Esophagus squamous epithelium (tissue), 5 donors: ENCODE measurements around the gene GET4. TPM values are rescaled to one million over a fixed set of nuclear protein-coding genes. Genes with fewer than 3 reads are reported as not detected.
A peak's percentile ranks its signal among the peaks of the same experiment; 100 is the strongest.

Experiments used
- DNase-seq: peaks from one replicate; lab custom pipeline; 2025; lab: John Stamatoyannopoulos, UW
- H3K27ac ChIP-seq, 4 donors: fragments of 200-600 bp; sonication (generic); one replicate each; pipeline ENCODE4 v1.5.1; 2016 to 2019; ENCODE audit warnings: mild to moderate bottlenecking in 1 of 4
- H3K27me3 ChIP-seq, 4 donors: fragments of 200-600 bp; sonication (generic); 1 replicate in 3 of 4; 2 replicates in 1 of 4; pipeline versions ENCODE4 v1.5.1 to v1.6.0; 2017 to 2021; ENCODE audit warnings: antibody characterized with exemption in 1 of 4
- H3K36me3 ChIP-seq, 3 donors: fragments of 200-600 bp; sonication (generic); one replicate each; pipeline ENCODE4 v1.5.1; 2016 to 2019
- H3K4me1 ChIP-seq, 3 donors: fragments of 200-600 bp; sonication (generic); one replicate each; pipeline ENCODE4 v1.5.1; 2017 to 2019
- H3K4me3 ChIP-seq, 4 donors: fragments of 200-600 bp; sonication (generic); 1 replicate in 3 of 4; 2 replicates in 1 of 4; pipeline ENCODE4 v1.5.1; 2016 to 2019; ENCODE audit warnings: mild to moderate bottlenecking in 2 of 4, moderate library complexity in 1 of 4
- H3K9me3 ChIP-seq, 3 donors: fragments of 200-600 bp; sonication (generic); one replicate each; pipeline ENCODE4 v1.5.1; 2016 to 2019
- CTCF ChIP-seq, 6 experiments: fragments of 450-650 bp in 4 of 6; fragments of 200-600 bp in 2 of 6; sonication (generic) in 2 of 6; IDR thresholded peaks; one replicate each; pipeline ENCODE4 v1.5.1; 2016 to 2019; ENCODE audit warnings: antibody characterized with exemption in 6 of 6, mild to moderate bottlenecking in 4 of 6, moderate library complexity in 4 of 6
- POLR2A ChIP-seq, 4 donors: fragments of 450-650 bp; IDR thresholded peaks; one replicate each; pipeline ENCODE4 v1.6.1; 2017; ENCODE audit warnings: antibody characterized with exemption in 4 of 4, mild to moderate bottlenecking in 4 of 4, moderate library complexity in 3 of 4
- WGBS, 2 donors: methylation state at CpG; one replicate each; pipeline ENCODE4 v1.1.5; 2018; 5-methylcytosine and 5-hydroxymethylcytosine counted together
- intact Hi-C: fragments of 100-400 bp; cut with DNase I; formaldehyde crosslinking; loops from one replicate; pipeline ENCODE4 v1.15.0; 2022
- total RNA-seq, 4 donors: library from RNA; depleted of rRNA; stranded (reverse); fragments of >200 nt; gene quantifications; one replicate each; pipeline ENCODE4 v1.1.0, GENCODE V29; 2016
- donor health status: DM: yes; HTN: yes; CAD: no.

GET4 gene
- total RNA-seq, 4 donors from 2014 or later, result 22.3 to 29.6 (median 27.8) TPM

- H3K4me1 ChIP-seq, result peaks cover 11 to 37% (median 13%) of the 10 kb centered on the region in 3 donors
- 0 to 27% methylated on average over 1 to 3 of the region's 24 CpGs for WGBS, 2 donors
- TF ChIP-seq POLR2A (IDR thresholded peaks at IDR 0.05) (no peak), CTCF (IDR thresholded peaks at IDR 0.05) (no peak)
- H3K9me3 ChIP-seq, result no peaks in the 10 kb centered on the region
- intact Hi-C loops, result no loop called here
- peak overlapping the region in 1 of 4 donors; percentile 17 for H3K27ac ChIP-seq
- peaks cover 5 to 29% (median 9%) of the 10 kb centered on the region in 3 donors for H3K36me3 ChIP-seq
- H3K27me3 ChIP-seq, result peaks cover 0 to 9% (median 0%) of the 10 kb centered on the region in 4 donors
- no peak overlapping the region for H3K4me3 ChIP-seq
- no peak for DNase-seq
These were observed 25.2 kb downstream of the GET4 start for GRCh38 chr7:901388-902154.

GRCh38 chr7:902996-903395, 26.6 kb downstream of the GET4 start:
- Histone ChIP-seq H3K27ac (no peak overlapping the region), H3K9me3 (no peaks in the 10 kb centered on the region), H3K36me3 (peaks cover 0 to 15% (median 0%) of the 10 kb centered on the region in 3 donors), H3K4me3 (no peak overlapping the region), H3K4me1 (peaks cover 10 to 28% (median 11%) of the 10 kb centered on the region in 3 donors), H3K27me3 (peaks cover 0 to 9% (median 0%) of the 10 kb centered on the region in 4 donors)
- no peak for DNase-seq
- intact Hi-C loops, result no loop called here
- TF ChIP-seq POLR2A (IDR thresholded peaks at IDR 0.05), result no peak
- TF ChIP-seq CTCF (IDR thresholded peaks at IDR 0.05), result no peak
- 72 to 83% methylated on average over 7 to 19 of the region's 22 CpGs for WGBS, 2 donors

- TF ChIP-seq POLR2A (IDR thresholded peaks at IDR 0.05), result no peak
- no peak for TF ChIP-seq CTCF (IDR thresholded peaks at IDR 0.05)
- Histone ChIP-seq H3K9me3 (no peaks in the 10 kb centered on the region), H3K4me3 (no peak overlapping the region), H3K4me1 (peaks cover 10 to 27% (median 11%) of the 10 kb centered on the region in 3 donors), H3K27ac (no peak overlapping the region), H3K36me3 (peaks cover 0 to 3% (median 0%) of the 10 kb centered on the region in 3 donors), H3K27me3 (peaks cover 0 to 9% (median 0%) of the 10 kb centered on the region in 4 donors)
- DNase-seq, result no peak
- 81 to 98% methylated on average over 9 to 13 of the region's 37 CpGs for WGBS, 2 donors
- intact Hi-C loops, result no loop called here
These were observed 27.8 kb downstream of the GET4 start for GRCh38 chr7:903921-904755.

- intact Hi-C loops, result no loop called here
- Histone ChIP-seq H3K36me3 (no peaks in the 10 kb centered on the region), H3K9me3 (no peaks in the 10 kb centered on the region), H3K27me3 (peaks cover 0 to 9% (median 0%) of the 10 kb centered on the region in 4 donors), H3K27ac (no peak overlapping the region), H3K4me3 (no peak overlapping the region), H3K4me1 (peaks cover 10 to 34% (median 14%) of the 10 kb centered on the region in 3 donors)
- TF ChIP-seq POLR2A (IDR thresholded peaks at IDR 0.05) (no peak), CTCF (IDR thresholded peaks at IDR 0.05) (no peak)
- DNase-seq, result no peak
- WGBS, 2 donors, result 73 to 90% methylated on average over 3 to 12 of the region's 20 CpGs
These were observed 28.5 kb downstream of the GET4 start for GRCh38 chr7:904847-905246.
